KMS-11 (cell line): Measurements from ENCODE around the gene CCBE1.

ENCODE experiments used
- H2AFZ ChIP-seq: fragments of 200-600 bp; sonication (generic); 2 replicates; pipeline ENCODE4 v1.6.1; 2016; ENCODE audit warnings: antibody characterized with exemption, mixed run types, low read depth
- H3K27ac ChIP-seq: fragments of 200-600 bp; sonication (generic); 2 replicates; pipeline ENCODE4 v1.6.1; 2016; ENCODE audit warnings: mild to moderate bottlenecking, mixed run types
- H3K27me3 ChIP-seq: fragments of 200-600 bp; sonication (generic); 2 replicates; pipeline ENCODE4 v1.6.1; 2017; ENCODE audit warnings: mild to moderate bottlenecking, low read depth, mixed run types, moderate library complexity; ENCODE audit not compliant: insufficient read depth
- H3K36me3 ChIP-seq: fragments of 200-600 bp; sonication (generic); 2 replicates; pipeline ENCODE4 v1.6.1; 2017; ENCODE audit warnings: mild to moderate bottlenecking, mixed run types; ENCODE audit not compliant: insufficient read depth
- H3K4me1 ChIP-seq: fragments of 200-600 bp; sonication (generic); 2 replicates; pipeline ENCODE4 v1.6.1; 2016; ENCODE audit warnings: mild to moderate bottlenecking, low read depth, mixed run types; ENCODE audit not compliant: poor library complexity, severe bottlenecking
- H3K4me2 ChIP-seq: fragments of 200-600 bp; sonication (generic); 2 replicates; pipeline ENCODE4 v1.7.0; 2016; ENCODE audit warnings: mild to moderate bottlenecking, mixed run types
- H3K4me3 ChIP-seq: fragments of 200-600 bp; sonication (generic); IDR thresholded peaks from 2 replicates; pipeline ENCODE4 v1.6.1; 2017; ENCODE audit warnings: low read depth, low read length, mixed read lengths; ENCODE audit not compliant: insufficient read depth
- H3K79me2 ChIP-seq: fragments of 200-600 bp; sonication (generic); 2 replicates; pipeline ENCODE4 v1.6.1; 2016; ENCODE audit warnings: low read depth, mixed run types; ENCODE audit not compliant: insufficient read depth
- H3K9ac ChIP-seq: fragments of 200-600 bp; sonication (generic); 2 replicates; pipeline ENCODE4 v1.6.1; 2016; ENCODE audit warnings: mild to moderate bottlenecking, mixed run types
- H4K20me1 ChIP-seq: fragments of 200-600 bp; sonication (generic); 2 replicates; pipeline ENCODE4 v1.6.1; 2016; ENCODE audit warnings: mild to moderate bottlenecking, mixed run types; ENCODE audit not compliant: insufficient read depth
- CTCF ChIP-seq: fragments of 200-600 bp; sonication (generic); conservative IDR thresholded peaks from 2 replicates; pipeline ENCODE4 v1.6.1; 2017; ENCODE audit warnings: low read depth, mild to moderate bottlenecking, antibody characterized with exemption, low read length, moderate library complexity, mixed read lengths

The CCBE1 gene

GRCh38 chr18:59431131-59431530, 266.1 kb downstream of the CCBE1 start:
- Histone ChIP-seq H3K4me2 (no peak overlapping the region), H3K36me3 (no peaks in the 10 kb centered on the region), H3K27ac (no peak overlapping the region), H3K4me1 (no peaks in the 10 kb centered on the region), H4K20me1 (no peaks in the 10 kb centered on the region), H3K79me2 (no peaks in the 10 kb centered on the region), H3K9ac (no peak overlapping the region), H3K27me3 (no peaks in the 10 kb centered on the region), H3K4me3 (no peak overlapping the region), H2AFZ (no peak overlapping the region)
- TF ChIP-seq CTCF = no peak

GRCh38 chr18:59429608-59430007, 267.6 kb downstream of the CCBE1 start:
- no peak for TF ChIP-seq CTCF
- H3K4me1 ChIP-seq = no peaks in the 10 kb centered on the region
- H3K27me3 ChIP-seq = no peaks in the 10 kb centered on the region
- no peak overlapping the region for H3K4me2 ChIP-seq
- no peaks in the 10 kb centered on the region for H4K20me1 ChIP-seq
- no peak overlapping the region for H3K27ac ChIP-seq
- H3K79me2 ChIP-seq = no peaks in the 10 kb centered on the region
- no peak overlapping the region for H2AFZ ChIP-seq
- no peak overlapping the region for H3K4me3 ChIP-seq
- no peak overlapping the region for H3K9ac ChIP-seq
- no peaks in the 10 kb centered on the region for H3K36me3 ChIP-seq

- Histone ChIP-seq H3K27me3 (no peaks in the 10 kb centered on the region), H3K9ac (no peak overlapping the region), H3K79me2 (no peaks in the 10 kb centered on the region), H3K4me1 (no peaks in the 10 kb centered on the region), H3K27ac (no peak overlapping the region), H3K4me2 (no peak overlapping the region), H4K20me1 (no peaks in the 10 kb centered on the region), H3K36me3 (no peaks in the 10 kb centered on the region), H2AFZ (no peak overlapping the region), H3K4me3 (no peak overlapping the region)
- no peak for TF ChIP-seq CTCF
Observed at GRCh38 chr18:59428018-59428417, 269.2 kb downstream of the CCBE1 start.

GRCh38 chr18:59426855-59427254, 270.4 kb downstream of the CCBE1 start:
- Histone ChIP-seq H3K4me3 (no peak overlapping the region), H3K27ac (no peak overlapping the region), H3K9ac (no peak overlapping the region), H4K20me1 (no peaks in the 10 kb centered on the region), H3K36me3 (no peaks in the 10 kb centered on the region), H3K4me2 (no peak overlapping the region), H3K79me2 (no peaks in the 10 kb centered on the region), H3K27me3 (no peaks in the 10 kb centered on the region), H2AFZ (no peak overlapping the region), H3K4me1 (no peaks in the 10 kb centered on the region)
- TF ChIP-seq CTCF = no peak

GRCh38 chr18:59423259-59423658, 274.0 kb downstream of the CCBE1 start:
- Histone ChIP-seq H3K27me3 (no peaks in the 10 kb centered on the region), H3K4me2 (no peak overlapping the region), H3K9ac (no peak overlapping the region), H3K36me3 (no peaks in the 10 kb centered on the region), H3K27ac (no peak overlapping the region), H3K79me2 (no peaks in the 10 kb centered on the region), H2AFZ (no peak overlapping the region), H3K4me3 (no peak overlapping the region), H4K20me1 (no peaks in the 10 kb centered on the region), H3K4me1 (no peaks in the 10 kb centered on the region)
- no peak for TF ChIP-seq CTCF
